ENCODE measurements around the gene SLC6A1. TPM values are rescaled to one million over a fixed set of nuclear protein-coding genes. Genes with fewer than 3 reads are reported as not detected.

Gene SLC6A1
- total and polyA plus RNA-seq, 2 of the 8 experiments (the other 6 are each of a cell fraction or from before 2014, with no cell fraction given) = 0.30 to 0.63 TPM

DNA sequence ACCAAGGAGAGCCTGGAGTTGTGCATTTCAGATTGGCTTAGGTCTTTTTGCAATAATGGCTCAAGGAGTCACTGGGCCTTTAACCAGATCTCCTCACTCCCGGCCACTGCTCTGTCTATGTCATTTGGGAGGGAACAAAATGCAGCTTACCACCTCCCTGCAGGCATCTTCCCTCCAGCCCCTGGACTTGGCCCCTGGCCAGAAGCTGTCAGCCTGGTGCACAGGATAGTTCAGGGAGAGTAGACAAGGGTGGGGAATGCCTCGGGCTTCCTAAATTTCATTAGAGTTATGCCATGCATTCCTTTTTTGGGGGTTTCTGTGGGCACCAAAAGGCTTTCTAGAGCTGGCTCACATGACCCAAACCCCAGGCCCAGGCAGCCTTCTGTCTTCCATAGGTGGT, 91.5 kb downstream of the SLC6A1 start:
- H4K20me1 ChIP-seq (replicated peaks in 1 of 2; ENCODE audit: control insufficient read depth in 1 of 2, insufficient read depth in 2 of 2, low read length in 2 of 2) = no peaks in the 10 kb centered on the region
- H3K18ac ChIP-seq (ENCODE audit: extremely low read depth, low read length) = no peak overlapping the region
- H2BK5ac ChIP-seq (ENCODE audit: low read depth, low read length) = no peak overlapping the region
- H3K36me3 ChIP-seq (ENCODE audit: control insufficient read depth in 2 of 4, insufficient read depth in 4 of 4, low read length in 3 of 4) = no peaks in the 10 kb centered on the region
- no peak overlapping the region for H3K56ac ChIP-seq (replicated peaks; ENCODE audit: insufficient read length, low read depth, low read length)
- H4K91ac ChIP-seq (replicated peaks; ENCODE audit: insufficient read length, low read length) = no peak overlapping the region
- H3K4ac ChIP-seq (replicated peaks; ENCODE audit: insufficient read length, low read depth, low read length) = no peak overlapping the region
- no peak overlapping the region for H2BK15ac ChIP-seq (ENCODE audit: low read length)
- 95% methylated on average over 2 of the region's 2 CpGs; no CpG with 5 or more reads in 1 of the 2 experiments for WGBS, 2 experiments (ENCODE audit: extremely low coverage in 1 of 2, insufficient coverage in 1 of 2, insufficient read length in 1 of 2, insufficient replicate concordance in 2 of 2, low coverage in 1 of 2, low lambda C conversion rate in 2 of 2, missing lambda C conversion rate in 1 of 2)
- no peak overlapping the region for H3K4me2 ChIP-seq (ENCODE audit: insufficient read depth in 1 of 2, low read depth in 2 of 2, low read length in 2 of 2)
- no peak overlapping the region for H2AFZ ChIP-seq (ENCODE audit: low read length)
- no peak overlapping the region for H2BK20ac ChIP-seq (ENCODE audit: low read length)
- no peak overlapping the region for H3K27ac ChIP-seq (ENCODE audit: low read depth, low read length)
- no peaks in the 10 kb centered on the region for H3K79me1 ChIP-seq (ENCODE audit: low read depth, low read length)
- no peak overlapping the region for H3K23ac ChIP-seq (ENCODE audit: insufficient read length)
- H3K14ac ChIP-seq (ENCODE audit: insufficient read length) = no peak overlapping the region
- no peak for FAIRE-seq
- no peaks in the 10 kb centered on the region for H3K9me3 ChIP-seq (ENCODE audit: insufficient read depth in 2 of 2, low read depth in 1 of 2, low read length in 1 of 2)
- H4K8ac ChIP-seq (ENCODE audit: extremely low read depth, insufficient read depth, low read length) = no peak overlapping the region
- H3K27me3 ChIP-seq (replicated peaks in 1 of 4; ENCODE audit: control insufficient read depth in 3 of 4, extremely low read depth in 1 of 4, insufficient read depth in 3 of 4, low read length in 3 of 4) = no peaks in the 10 kb centered on the region
- H4K5ac ChIP-seq (ENCODE audit: insufficient read length, low read depth, low read length) = no peak overlapping the region
- no peaks in the 10 kb centered on the region for H3K23me2 ChIP-seq (ENCODE audit: low read depth, low read length)
- no peak overlapping the region for H2AK5ac ChIP-seq (ENCODE audit: low read depth, low read length)
- ChIA-PET POLR2A (ENCODE audit: partially characterized antibody) (no interaction called here), CTCF (ENCODE audit: partially characterized antibody) (interaction anchor here (0.7 to 1.4 kb wide), 3 partner anchors 12 to 33 kb away, joined by 3 to 5 read pairs (median 4); no protein-coding TSS in a partner anchor)
- no peak overlapping the region for H3K9ac ChIP-seq (replicated peaks in 1 of 4; ENCODE audit: extremely low read depth in 1 of 4, low read depth in 3 of 4, low read length in 3 of 4)
- no peaks in the 10 kb centered on the region for H3K4me1 ChIP-seq (replicated peaks in 1 of 4; ENCODE audit: control insufficient read depth in 3 of 4, insufficient read depth in 4 of 4, low read length in 3 of 4)
- H3K79me2 ChIP-seq (ENCODE audit: control insufficient read depth in 1 of 2, insufficient read depth in 2 of 2, low read length in 2 of 2) = no peaks in the 10 kb centered on the region
- H3K4me3 ChIP-seq (ENCODE audit: extremely low read depth in 1 of 4, insufficient read depth in 2 of 4, low read depth in 3 of 4, low read length in 4 of 4) = no peak overlapping the region
- H2BK120ac ChIP-seq (replicated peaks; ENCODE audit: low read depth, low read length) = no peak overlapping the region
- no peak overlapping the region for H2BK12ac ChIP-seq (ENCODE audit: low read depth, low read length)
- no peak for DNase-seq (ENCODE audit: low read depth in 1 of 2, low spot score in 2 of 2)
- TF ChIP-seq RXRA (IDR thresholded peaks at IDR 0.05; ENCODE audit: insufficient read depth, low read depth, low read length) (no peak), CHD1 (IDR thresholded peaks at IDR 0.05; ENCODE audit: low read depth, low read length) (no peak), POU5F1 (IDR thresholded peaks at IDR 0.05; ENCODE audit: low read depth, low read length) (no peak), KDM5A (IDR thresholded peaks at IDR 0.05; ENCODE audit: low read length) (no peak), SIRT6 (IDR thresholded peaks at IDR 0.05; ENCODE audit: low read length) (no peak), SP4 (IDR thresholded peaks at IDR 0.05; ENCODE audit: low read length) (no peak), NANOG (IDR thresholded peaks at IDR 0.05; ENCODE audit: insufficient read depth, low read depth, low read length, poor library complexity, severe bottlenecking) (no peak), EP300 (IDR thresholded peaks at IDR 0.05; ENCODE audit: borderline replicate concordance in 1 of 2, low read depth in 2 of 2, low read length in 2 of 2) (no peak), ZNF274 (IDR thresholded peaks at IDR 0.05; ENCODE audit: borderline replicate concordance, extremely low read depth, low read length) (no peak), JUND (IDR thresholded peaks at IDR 0.05; ENCODE audit: low read length) (no peak), JUN (IDR thresholded peaks at IDR 0.05; ENCODE audit: low read depth, low read length) (no peak), SP1 (IDR thresholded peaks at IDR 0.05; ENCODE audit: low read depth, low read length) (no peak), KDM4A (IDR thresholded peaks at IDR 0.05; ENCODE audit: low read depth, low read length, severe bottlenecking) (no peak)
- TF ChIP-seq, protein P1, sequence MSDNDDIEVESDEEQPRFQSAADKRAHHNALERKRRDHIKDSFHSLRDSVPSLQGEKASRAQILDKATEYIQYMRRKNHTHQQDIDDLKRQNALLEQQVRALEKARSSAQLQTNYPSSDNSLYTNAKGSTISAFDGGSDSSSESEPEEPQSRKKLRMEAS (IDR thresholded peaks at IDR 0.05) = no peak
- TF ChIP-seq, protein P2, sequence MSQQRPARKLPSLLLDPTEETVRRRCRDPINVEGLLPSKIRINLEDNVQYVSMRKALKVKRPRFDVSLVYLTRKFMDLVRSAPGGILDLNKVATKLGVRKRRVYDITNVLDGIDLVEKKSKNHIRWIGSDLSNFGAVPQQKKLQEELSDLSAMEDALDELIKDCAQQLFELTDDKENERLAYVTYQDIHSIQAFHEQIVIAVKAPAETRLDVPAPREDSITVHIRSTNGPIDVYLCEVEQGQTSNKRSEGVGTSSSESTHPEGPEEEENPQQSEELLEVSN (IDR thresholded peaks at IDR 0.05) = no peak

Data from H1 (cell line).